ENCODE results near the gene TM9SF4.

TM9SF4 gene

DNA sequence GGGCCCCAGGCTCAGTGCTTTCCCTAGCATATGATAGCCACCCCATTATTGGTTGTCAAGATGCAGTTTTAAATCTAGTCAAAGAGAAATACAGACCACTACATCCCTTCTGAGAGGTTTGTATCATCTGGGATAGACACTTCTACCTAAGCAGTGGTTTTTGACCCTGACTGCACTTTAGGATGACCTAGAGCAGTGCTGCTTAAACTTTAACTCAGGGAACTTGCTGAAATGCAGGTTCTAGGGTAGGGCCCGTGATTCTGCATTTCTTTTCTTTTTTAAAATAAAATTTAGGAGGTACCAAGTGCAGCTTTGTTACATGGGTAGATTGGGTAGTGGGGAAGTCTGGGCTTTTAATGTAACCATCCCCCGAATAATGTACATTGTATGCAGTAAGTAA is 18.7 kb downstream of the TM9SF4 start:
- no peak for DNase-seq (ENCODE audit: low read depth)

DNA sequence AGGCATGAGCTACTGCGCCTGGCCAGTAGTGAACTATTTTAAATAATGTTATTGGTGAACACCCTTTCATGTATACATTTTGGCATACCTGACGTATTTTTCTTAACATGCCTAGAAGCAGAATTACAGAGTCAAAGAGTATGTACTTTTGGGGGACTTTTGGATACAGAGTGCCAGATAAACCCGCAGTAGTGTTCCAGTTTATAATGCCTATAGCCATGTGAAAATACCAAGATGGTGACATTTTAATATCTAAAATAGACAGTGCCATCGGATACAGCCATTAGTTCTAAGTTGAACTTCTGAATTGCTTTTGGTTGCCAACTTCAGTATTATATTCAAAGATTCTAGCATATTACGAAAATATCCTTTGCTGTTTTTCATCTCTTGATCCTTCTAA is 20.3 kb downstream of the TM9SF4 start:
- no peak for DNase-seq (ENCODE audit: low read depth)

- DNase-seq (ENCODE audit: low read depth): no peak
Observed at GRCh38 chr20:32130352-32130751, 20.8 kb downstream of the TM9SF4 start.

DNA sequence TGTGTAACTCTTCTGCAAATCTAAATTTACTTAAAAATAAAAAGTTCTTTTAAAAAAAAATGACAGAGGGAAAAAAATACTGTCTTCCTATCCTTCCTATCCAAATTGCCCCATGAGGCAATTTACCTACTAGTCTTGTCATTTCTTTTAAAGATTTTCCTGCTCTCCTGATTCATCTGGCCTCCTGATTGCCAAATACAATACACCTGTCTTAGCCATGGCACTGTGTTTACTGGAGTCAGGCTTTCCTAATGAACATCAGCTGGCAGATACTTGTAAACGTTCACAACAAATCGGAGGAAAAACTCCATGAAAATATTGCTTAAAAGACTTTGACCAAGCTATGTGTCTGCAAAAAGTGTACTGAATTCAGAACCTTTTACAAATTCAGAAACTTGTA is 21.5 kb downstream of the TM9SF4 start:
- no peak for DNase-seq (ENCODE audit: low read depth)

- DNase-seq (ENCODE audit: low read depth): no peak
Observed at GRCh38 chr20:32132911-32133549, 23.5 kb downstream of the TM9SF4 start.

- DNase-seq (ENCODE audit: low read depth): no peak
Observed at GRCh38 chr20:32134026-32134425, 24.5 kb downstream of the TM9SF4 start.

- no peak for DNase-seq (ENCODE audit: low read depth)
Observed at GRCh38 chr20:32135983-32136515, 26.5 kb downstream of the TM9SF4 start.

DNA sequence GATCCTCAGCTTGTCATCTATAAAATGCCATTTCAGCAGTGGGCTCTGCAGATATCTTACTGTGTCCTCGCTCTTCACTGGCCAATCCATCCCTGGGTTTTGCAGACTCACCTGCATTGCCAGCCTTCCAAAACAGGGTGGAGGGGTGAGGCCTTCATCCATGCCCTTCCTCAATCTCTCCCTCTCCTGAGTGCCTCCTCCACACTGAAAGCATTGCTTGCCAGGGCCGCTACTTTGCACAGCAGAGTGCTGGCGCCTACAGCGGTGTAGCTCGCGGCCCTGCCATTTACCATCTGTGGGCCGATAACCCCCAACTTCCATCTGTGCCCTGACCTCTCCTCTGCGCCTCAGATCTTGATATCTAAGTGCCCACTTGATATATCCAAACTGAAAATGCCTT is 29.4 kb downstream of the TM9SF4 start:
- no peak for DNase-seq (ENCODE audit: low read depth)

DNA sequence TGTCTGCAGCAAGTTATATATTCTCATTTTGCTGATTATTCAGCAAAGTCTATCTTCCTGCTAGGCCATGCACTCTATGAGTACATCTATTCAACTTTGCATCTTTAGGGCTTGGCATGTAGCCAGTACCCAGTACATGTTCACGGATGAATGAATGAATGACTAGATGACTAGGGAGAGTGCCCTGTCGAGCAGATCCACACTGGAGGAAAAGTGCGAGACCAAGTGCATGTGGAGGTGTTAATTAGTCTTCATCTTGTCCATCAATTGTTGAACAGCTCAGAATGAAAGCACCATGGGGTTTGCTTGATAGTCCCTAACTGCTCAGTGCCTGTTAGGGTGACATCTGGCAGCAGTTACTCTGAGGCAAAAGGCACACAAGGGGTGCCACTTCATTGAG is 30.4 kb downstream of the TM9SF4 start:
- no peak for DNase-seq (ENCODE audit: low read depth)

DNA sequence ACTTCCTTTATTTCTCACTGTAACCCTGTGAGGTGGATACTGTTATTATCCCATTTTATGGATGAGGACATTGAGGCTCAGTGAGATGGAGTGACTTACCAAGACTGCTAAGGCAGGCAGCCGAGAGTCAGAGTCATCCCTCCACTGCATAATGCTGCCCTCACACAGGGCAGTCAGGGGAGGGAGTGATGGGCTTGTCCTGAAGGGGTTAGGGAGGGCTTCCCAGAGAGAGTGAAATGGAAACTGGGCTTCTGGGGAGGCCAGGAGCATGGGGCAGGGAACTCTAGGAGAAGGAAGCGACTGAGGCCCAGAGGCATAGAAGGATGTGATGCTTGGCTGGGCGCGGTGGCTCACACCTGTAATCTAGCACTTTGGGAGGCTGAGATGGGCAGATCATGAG is 31.1 kb downstream of the TM9SF4 start:
- no peak for DNase-seq (ENCODE audit: low read depth)

GRCh38 chr20:32141465-32141980 is 32.0 kb downstream of the TM9SF4 start:
- DNase-seq (ENCODE audit: low read depth): no peak

DNA sequence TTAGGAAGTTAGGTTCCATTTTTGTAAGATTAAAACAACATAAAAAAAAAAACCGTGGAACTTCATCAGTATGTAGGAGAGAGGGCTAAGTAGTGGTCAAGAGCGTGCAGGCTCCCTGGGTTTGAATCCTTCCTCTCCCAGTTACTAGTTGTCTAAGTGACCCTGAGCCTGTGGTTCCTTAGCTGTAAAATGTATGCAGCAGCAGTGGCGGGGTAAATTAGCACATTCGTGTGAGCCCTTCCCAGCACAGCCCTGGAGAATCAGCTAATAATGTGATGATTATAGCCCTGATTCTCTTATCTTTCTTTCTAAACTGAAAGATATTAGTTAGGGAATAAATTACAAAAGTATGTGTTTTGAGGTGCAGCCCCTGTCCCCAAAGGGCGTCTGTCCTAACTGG is 32.6 kb downstream of the TM9SF4 start:
- no peak for DNase-seq (ENCODE audit: low read depth)

GRCh38 chr20:32142991-32143390 is 33.5 kb downstream of the TM9SF4 start:
- DNase-seq (ENCODE audit: low read depth): no peak

DNA sequence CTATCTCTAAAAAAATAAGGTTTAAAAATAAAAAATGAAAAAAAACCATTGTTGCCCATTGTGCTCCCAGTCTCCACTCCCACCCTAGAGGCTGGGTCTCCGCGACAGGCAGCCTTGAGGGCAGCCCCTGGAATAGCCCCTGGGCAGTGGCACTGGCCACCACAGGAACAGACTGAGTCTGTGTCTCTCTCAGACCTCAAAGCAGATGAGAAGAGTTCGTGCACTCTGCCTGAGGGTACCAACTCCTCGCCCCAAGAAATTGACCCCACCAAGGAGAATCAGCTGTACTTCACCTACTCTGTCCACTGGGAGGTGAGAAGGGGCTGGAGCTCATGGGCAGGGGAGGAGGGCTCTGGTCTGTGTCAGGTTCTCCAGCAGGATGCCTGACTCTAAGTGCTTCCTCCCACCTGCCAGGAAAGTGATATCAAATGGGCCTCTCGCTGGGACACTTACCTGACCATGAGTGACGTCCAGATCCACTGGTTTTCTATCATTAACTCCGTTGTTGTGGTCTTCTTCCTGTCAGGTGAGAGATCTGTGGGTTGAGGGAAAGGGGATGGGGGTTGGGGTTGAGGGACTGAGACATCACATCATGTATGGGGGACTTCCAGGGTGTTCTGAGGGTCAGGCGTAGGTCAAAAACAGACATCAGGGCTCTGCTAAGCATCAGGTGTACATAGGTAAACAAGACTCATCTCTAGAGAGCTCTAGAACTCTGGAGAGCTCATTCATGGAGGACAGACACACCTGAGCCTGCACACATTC is 35.6 kb downstream of the TM9SF4 start:
- DNase-seq (ENCODE audit: low read depth): no peak

GRCh38 chr20:32149566-32150170 is 40.2 kb downstream of the TM9SF4 start:
- DNase-seq (ENCODE audit: low read depth): no peak

GRCh38 chr20:32150291-32150848 is 40.9 kb downstream of the TM9SF4 start:
- DNase-seq (ENCODE audit: low read depth): no peak

DNA sequence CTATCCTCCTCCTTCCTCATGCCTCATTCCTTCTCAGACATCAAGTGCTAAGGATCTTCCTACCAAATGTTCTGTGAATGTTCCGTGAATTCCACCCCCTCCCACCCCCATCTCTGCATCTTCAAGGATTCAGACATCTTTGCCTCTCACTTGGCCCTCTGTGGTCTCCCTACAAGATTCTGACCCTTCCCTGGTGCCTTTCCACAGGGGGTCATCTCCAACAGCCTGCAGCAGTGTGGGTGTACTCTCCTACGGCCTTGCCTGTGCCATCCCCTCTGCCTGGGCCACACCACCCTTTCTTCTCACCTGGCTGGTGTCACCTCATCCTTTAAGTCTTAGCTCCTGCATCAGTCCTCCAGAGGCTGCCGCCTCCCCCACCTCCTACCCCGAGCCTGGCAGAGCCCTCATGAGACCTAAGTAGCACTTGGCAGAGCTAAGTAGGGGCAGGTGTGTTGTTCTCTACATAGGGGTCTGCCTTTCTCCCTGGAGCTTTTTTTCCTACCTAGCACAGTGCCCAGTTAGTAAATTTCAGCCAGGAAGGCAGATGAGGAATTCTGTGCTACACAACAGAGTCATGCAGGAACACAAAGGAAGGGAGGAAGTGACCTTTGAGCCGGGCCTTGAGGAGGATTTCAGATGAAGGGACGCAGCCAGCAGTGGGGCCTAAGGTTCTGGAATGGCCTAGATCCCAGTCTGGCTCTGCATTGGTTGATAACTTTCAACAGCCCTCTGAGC is 43.1 kb downstream of the TM9SF4 start:
- no peak for DNase-seq (ENCODE audit: low read depth)

DNA sequence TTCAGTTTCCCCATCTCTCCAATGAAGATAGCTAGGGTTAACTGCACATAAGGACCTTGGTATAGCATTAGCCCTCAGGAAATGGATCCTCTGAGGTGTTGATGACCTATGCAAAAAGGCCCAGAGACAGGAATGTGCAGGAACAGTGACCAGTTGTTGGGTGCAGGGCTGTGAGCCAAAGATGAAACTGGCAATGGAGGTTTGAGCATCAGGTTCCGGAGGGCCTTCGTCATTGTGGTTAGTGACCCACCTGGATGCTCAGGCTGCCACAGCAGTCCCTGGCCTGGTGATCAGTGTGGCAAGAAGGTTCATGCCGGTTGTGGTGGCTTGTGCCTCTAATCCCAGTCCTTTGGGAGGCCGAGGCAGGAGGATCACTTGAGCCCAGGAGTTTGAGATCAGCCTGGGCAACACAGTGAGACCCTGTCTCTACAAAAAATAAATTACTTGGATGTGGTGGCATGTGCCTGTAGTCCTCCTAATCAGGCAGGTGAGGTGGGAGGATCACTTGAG is 43.7 kb downstream of the TM9SF4 start:
- DNase-seq (ENCODE audit: low read depth): no peak

DNA sequence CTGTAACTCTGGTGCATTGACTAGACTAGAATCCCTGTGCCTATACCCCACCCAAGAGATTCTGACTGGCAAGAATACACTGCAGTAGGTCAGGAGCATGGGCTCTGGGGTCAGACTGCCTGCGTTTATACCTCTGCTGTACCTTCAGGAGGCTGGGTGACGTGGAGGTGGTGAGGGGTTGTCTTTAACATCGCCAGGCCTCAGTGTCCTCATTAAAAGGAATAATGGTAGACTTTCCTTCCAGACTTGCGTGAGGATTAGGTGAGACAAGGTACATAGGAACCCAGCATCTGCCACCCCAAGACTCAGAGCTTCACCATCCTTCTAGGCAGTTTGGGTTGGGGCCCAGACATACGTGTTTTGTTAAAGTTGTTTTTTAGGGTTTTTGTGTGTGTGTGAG is 44.3 kb downstream of the TM9SF4 start:
- no peak for DNase-seq (ENCODE audit: low read depth)

- peak; percentile 83 for DNase-seq (ENCODE audit: low read depth)
Observed at GRCh38 chr20:32155017-32155981, 45.8 kb downstream of the TM9SF4 start.

DNA sequence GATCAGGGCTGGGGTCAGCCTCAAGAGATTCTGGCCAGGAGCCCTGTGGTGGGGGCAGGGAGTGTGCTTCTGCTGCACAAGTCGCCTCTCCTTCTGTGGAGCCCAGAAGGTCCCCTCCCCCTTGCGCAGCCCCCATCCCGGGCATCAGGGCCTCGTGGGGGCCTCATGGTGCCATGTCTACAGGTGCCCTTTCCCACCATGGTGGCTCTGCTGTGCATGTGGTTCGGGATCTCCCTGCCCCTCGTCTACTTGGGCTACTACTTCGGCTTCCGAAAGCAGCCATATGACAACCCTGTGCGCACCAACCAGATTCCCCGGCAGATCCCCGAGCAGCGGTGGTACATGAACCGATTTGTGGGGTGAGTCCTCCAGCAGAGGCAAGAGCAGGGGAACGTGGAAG is 48.1 kb downstream of the TM9SF4 start:
- no peak for DNase-seq (ENCODE audit: low read depth)

All from fibroblast of gingiva (primary cell).